Memory B cell (primary cell): ENCODE measurements around the gene THADA.

ENCODE experiments used
- ATAC-seq: fragments of 150-1000 bp; cut with Tn5 transposase; 2 replicates; pipeline ENCODE4 v1.10.0; 2021; ENCODE audit warnings: low read depth, mild to moderate bottlenecking, moderate library complexity
- DNase-seq, 2 donors: peaks; one replicate each; pipeline ENCODE4 v3.0.0; 2022; ENCODE audit warnings: low spot score in 2 of 2
- H3K27ac Mint-ChIP-seq: one replicate; pipeline ENCODE4 v1.8.0; 2022; ENCODE audit warnings: mild to moderate bottlenecking, moderate library complexity, mixed read lengths
- H3K27me3 Mint-ChIP-seq: one replicate; pipeline ENCODE4 v1.8.0; 2022; ENCODE audit warnings: mixed read lengths
- H3K36me3 Mint-ChIP-seq: one replicate; pipeline ENCODE4 v1.8.0; 2022; ENCODE audit warnings: mild to moderate bottlenecking, mixed read lengths
- H3K4me1 Mint-ChIP-seq: one replicate; pipeline ENCODE4 v1.8.0; 2022; ENCODE audit warnings: mixed read lengths
- H3K4me3 Mint-ChIP-seq: one replicate; pipeline ENCODE4 v1.8.0; 2022; ENCODE audit warnings: mild to moderate bottlenecking, moderate library complexity, mixed read lengths
- H3K9me3 Mint-ChIP-seq: one replicate; pipeline ENCODE4 v1.8.0; 2022; ENCODE audit warnings: mixed read lengths

The THADA gene

DNA sequence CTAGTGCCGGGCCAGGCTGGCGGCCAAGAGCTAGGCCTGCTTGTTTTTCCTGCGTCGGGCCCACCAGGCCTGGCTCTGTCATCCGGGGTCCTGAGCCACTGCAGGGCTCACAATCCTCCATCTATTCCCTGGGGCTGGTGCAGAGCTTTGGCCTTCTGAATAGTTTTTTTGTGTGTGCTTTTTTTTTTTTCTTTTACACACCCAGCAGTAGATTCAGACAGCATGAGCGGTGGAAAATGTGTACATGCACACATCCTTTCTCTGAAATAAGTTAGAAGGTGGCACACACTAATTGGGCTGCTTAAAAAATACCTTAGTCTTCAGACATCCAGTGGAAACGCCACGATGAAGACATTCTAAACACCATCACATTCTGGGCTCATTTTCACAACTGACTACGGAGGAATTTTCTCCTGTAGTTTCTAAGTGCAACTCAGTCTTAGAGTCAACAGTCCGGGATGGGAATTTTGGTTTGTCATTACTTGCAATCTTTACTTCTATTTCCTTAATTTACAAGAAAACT is 375.5 kb downstream of the THADA start:
- H3K27me3 Mint-ChIP-seq: no peaks in the 10 kb centered on the region
- H3K4me1 Mint-ChIP-seq: peaks cover 38% of the 10 kb centered on the region
- H3K9me3 Mint-ChIP-seq: no peaks in the 10 kb centered on the region
- DNase-seq (no peak), ATAC-seq (no peak)
- H3K27ac Mint-ChIP-seq: peak overlapping the region; percentile 95
- peak overlapping the region; percentile 83 for H3K4me3 Mint-ChIP-seq
- H3K36me3 Mint-ChIP-seq: peaks cover 23% of the 10 kb centered on the region

DNA sequence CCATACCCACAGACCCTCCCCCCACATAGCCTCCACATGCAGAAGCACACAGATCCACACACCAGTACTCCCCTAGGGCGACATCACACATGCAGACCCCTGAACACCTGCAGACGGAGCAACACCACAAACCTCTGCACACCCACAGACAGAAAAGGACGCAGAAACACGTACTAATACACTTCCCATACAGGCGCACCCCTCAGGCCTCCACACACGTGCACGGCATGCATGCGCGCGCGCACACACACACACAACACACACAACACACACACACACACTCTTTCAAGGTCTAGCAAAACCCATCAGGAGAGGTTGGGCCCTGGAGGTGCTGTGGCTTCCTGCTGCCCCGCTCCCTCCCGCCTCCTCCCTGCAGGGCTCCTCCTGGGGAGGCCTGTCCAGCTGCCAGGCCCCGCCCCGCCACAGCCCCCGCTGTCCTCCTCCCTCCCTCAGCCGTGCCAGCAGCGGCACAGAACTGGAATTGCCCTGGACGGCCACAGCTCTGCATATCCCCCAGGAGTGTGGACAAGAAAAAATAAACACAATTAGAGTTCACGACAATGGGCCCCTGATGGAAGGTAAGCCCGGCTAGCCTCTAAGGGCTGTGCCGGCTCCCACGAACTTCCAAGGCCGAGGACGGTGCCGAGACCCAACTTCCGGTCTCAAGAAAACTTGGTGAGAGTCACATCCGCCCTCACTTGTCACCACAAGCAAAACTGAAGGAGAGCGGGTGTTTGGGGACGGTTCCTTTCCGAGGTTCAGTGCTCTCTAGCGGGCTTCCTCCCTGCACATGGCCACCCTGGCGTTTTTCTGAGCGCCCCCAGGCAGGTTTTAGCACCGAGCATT is 376.2 kb downstream of the THADA start:
- Mint-ChIP-seq H3K4me3 (peak overlapping the region; percentile 83), H3K27me3 (no peaks in the 10 kb centered on the region), H3K9me3 (no peaks in the 10 kb centered on the region), H3K4me1 (peaks cover 38% of the 10 kb centered on the region), H3K36me3 (peaks cover 21% of the 10 kb centered on the region), H3K27ac (peak overlapping the region; percentile 95)
- ATAC-seq (peak; percentile 57), DNase-seq (peak; percentile 60 to 62)

DNA sequence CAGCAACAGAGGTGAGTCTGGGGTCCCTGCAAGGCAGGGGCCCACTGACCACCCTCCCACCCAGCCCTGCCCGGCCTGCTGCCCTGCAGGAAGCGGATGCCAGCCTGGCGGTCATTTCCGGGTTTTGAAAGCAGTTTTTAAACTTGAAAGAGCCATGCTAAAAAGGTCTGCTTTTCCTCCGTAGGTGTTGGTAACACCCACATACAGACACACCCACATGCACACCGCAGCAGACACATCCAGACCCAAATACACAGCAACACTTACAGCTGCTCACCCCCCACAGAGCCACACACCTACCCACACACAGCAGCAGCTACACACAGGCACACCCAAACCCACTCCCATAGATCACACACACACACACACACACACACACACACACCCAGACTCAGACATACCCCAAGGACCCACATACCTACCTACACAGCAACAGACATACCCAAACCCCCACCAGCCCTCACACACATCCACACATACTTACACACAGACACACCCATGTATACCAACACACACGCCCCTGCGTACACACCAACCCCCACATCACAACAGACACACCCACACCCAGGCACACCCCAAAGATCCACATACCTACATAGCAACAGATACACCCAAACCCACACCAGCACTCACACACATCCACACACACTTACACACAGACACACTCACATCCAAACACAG is 377.0 kb downstream of the THADA start:
- Mint-ChIP-seq H3K9me3 (no peaks in the 10 kb centered on the region), H3K4me1 (peaks cover 35% of the 10 kb centered on the region), H3K4me3 (peak overlapping the region; percentile 83), H3K36me3 (peaks cover 18% of the 10 kb centered on the region), H3K27me3 (no peaks in the 10 kb centered on the region), H3K27ac (peak overlapping the region; percentile 95)
- DNase-seq: peak; percentile 57 to 60
- peak; percentile 65 for ATAC-seq

DNA sequence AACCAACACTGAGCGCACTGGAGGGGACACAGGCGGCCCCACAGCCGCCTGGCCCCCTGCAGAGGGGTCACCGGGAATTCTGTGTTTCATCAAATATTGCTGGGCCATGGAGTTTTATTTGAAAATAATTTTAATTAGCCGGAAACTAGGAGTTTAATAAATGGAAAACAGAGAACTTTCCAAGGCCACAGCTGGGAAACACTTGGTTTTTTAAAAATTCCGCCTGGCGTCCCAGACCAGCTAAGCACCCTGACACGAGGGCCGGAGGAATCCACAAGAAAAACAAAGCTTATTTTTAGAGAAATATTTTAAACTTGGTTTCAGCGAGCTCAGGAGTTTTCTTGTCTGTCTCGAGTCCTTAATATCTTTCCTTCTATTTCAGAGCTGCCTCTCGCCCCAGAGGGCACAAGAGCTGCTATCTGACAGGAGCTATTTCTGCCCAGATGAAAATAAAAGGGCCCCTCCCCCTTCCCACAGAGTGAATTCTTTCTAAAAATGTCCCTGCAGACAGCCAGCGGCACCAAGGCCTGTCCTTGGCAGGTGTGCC is 377.6 kb downstream of the THADA start:
- peak overlapping the region; percentile 62 for H3K4me3 Mint-ChIP-seq
- H3K9me3 Mint-ChIP-seq: no peaks in the 10 kb centered on the region
- H3K27me3 Mint-ChIP-seq: no peaks in the 10 kb centered on the region
- H3K4me1 Mint-ChIP-seq: peaks cover 35% of the 10 kb centered on the region
- DNase-seq: no peak
- H3K36me3 Mint-ChIP-seq: peaks cover 13% of the 10 kb centered on the region
- ATAC-seq: peak; percentile 7
- peak overlapping the region; percentile 95 for H3K27ac Mint-ChIP-seq

DNA sequence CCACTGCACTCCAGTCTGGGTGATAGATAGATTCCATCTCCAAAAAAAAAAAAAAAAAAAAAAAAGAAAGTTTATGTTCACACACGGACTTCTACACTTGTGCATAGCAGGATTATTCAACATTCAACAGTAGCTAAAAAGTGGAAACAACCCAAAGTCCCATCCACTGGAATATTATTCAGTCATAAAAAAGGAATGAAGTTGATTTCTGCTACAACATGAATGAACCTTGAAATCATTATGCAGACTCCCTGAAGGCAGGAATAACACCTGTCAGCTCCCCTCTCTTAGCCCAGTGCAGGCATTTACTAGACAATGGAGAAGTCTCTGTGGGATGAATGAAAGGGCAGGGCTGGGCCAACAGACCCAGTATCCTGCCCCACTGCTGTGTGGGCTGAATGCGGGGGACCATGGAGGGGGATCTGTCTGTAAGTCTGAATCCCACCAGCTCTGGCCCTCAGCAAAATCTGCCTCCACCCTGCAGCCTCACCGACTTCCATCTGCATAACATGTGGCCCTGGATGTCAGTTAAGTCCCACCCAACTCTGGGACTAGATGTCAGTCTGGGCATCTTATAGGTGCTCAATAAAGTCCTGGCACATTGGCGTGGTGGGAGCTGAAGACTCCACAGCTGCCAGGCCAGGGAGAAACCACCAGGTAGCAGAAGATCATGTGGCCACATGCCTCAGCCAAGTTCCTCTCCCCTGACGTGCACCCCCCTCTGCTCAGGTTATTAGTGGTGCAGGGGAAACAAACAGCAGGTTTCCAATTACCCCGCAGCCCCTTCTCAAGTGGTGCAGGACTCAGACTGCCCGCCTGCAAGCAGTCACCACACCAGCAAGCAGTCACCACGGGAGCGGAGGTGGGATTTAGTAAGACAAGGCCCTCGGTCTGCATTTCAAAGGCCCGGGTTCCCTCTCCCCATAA is 378.3 kb downstream of the THADA start:
- no peak for DNase-seq
- H3K36me3 Mint-ChIP-seq: peaks cover 12% of the 10 kb centered on the region
- peaks cover 39% of the 10 kb centered on the region for H3K4me1 Mint-ChIP-seq
- no peaks in the 10 kb centered on the region for H3K9me3 Mint-ChIP-seq
- no peaks in the 10 kb centered on the region for H3K27me3 Mint-ChIP-seq
- ATAC-seq: no peak
- peak overlapping the region; percentile 48 for H3K4me3 Mint-ChIP-seq
- H3K27ac Mint-ChIP-seq: peak overlapping the region; percentile 95

DNA sequence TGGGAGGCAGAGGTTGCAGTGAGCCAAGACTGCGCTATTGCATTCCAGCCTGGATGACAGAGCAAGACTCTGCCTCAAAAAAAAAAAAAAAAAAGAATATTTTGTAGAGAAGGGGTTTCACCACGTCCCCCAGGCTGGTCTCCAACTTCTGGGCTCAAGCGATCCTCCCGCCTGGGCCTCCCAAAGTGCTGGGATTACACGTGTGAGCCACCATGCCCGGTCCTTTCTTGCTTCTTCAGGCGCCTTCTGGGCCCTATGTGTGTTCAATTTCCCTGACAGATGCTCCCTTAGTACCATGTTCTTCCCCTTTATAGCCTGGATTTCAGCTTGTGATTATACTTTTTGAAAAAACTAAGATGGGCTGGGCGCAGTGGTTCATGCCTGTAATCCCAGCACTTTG is 379.2 kb downstream of the THADA start:
- Mint-ChIP-seq H3K4me1 (peaks cover 33% of the 10 kb centered on the region), H3K4me3 (no peak overlapping the region), H3K27ac (no peak overlapping the region), H3K27me3 (no peaks in the 10 kb centered on the region), H3K9me3 (no peaks in the 10 kb centered on the region), H3K36me3 (peaks cover 4% of the 10 kb centered on the region)
- DNase-seq (no peak), ATAC-seq (no peak)

DNA sequence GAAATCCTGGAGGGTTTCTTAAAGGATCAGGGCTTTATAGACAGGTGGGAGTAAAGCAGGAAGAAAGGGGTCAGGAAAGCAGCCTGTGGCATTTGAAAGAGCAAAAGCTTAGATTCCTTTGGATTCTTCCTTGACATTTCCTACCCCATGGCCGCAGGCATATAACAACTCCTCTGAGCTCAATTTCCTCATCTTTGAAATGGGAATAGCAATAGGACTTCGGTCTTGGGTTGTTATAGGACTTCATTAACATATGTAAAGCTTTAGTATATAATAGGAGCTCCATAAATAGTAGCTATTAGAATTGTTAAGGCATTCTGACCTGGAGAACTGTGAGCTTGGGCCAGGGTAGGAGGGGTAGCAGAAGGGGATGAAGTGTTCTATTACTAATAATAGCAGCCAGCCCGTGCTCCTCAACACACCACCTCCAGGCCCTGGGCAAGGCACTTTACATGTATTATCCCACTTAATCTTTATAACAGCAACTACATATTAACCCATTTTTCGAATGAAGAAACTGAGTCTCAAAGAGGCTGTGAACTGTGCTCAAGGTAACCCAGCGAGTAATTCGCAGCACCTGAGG is 380.1 kb downstream of the THADA start:
- H3K4me3 Mint-ChIP-seq: no peak overlapping the region
- H3K36me3 Mint-ChIP-seq: peaks cover 3% of the 10 kb centered on the region
- no peak overlapping the region for H3K27ac Mint-ChIP-seq
- no peak for ATAC-seq
- DNase-seq: no peak
- peaks cover 27% of the 10 kb centered on the region for H3K4me1 Mint-ChIP-seq
- no peaks in the 10 kb centered on the region for H3K27me3 Mint-ChIP-seq
- H3K9me3 Mint-ChIP-seq: no peaks in the 10 kb centered on the region

DNA sequence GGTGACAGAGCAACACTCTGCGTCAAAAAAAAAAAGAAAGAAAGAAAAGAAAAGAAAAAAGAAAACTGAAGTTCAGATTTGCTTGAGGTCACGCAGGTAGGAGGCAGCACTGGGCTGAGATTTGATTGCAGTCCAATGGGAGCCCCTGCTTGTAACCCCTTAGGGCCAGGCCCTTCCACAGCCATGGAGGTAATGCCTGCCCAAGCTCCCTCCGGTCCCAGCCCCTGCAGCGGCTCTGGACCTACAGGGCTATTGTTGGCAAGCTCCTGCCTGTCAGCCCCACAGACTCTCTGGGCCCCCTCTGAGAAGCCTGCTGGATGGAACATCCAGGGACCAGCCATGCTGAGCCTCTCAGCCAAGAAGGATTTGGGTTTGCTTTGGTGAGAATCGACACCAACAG is 381.6 kb downstream of the THADA start:
- H3K4me3 Mint-ChIP-seq: no peak overlapping the region
- H3K36me3 Mint-ChIP-seq: peaks cover 3% of the 10 kb centered on the region
- no peaks in the 10 kb centered on the region for H3K27me3 Mint-ChIP-seq
- ATAC-seq (no peak), DNase-seq (no peak)
- H3K4me1 Mint-ChIP-seq: peaks cover 22% of the 10 kb centered on the region
- no peaks in the 10 kb centered on the region for H3K9me3 Mint-ChIP-seq
- no peak overlapping the region for H3K27ac Mint-ChIP-seq

DNA sequence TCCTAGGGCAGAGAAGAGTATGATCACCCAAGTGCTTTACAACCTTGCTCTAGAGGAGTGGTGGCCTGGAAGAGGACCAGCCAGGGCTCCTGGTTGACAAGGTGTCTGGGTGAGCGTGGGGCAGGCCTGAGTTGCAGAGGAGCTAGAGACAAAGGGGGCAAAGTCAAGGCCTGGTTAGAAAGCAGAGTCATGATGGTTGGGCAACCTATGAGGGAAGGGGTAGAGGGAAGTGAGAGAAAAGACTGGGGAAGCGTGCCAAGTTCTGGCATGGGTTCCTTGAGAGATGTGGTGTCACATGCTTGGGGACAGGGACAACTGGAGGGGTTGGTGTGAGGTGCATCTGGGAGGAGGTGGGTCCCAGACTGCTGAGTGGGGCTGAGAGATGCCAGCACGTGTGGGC is 382.9 kb downstream of the THADA start:
- H3K36me3 Mint-ChIP-seq: peaks cover 3% of the 10 kb centered on the region
- no peak overlapping the region for H3K27ac Mint-ChIP-seq
- peak; percentile 61 for ATAC-seq
- no peaks in the 10 kb centered on the region for H3K9me3 Mint-ChIP-seq
- peaks cover 16% of the 10 kb centered on the region for H3K4me1 Mint-ChIP-seq
- no peaks in the 10 kb centered on the region for H3K27me3 Mint-ChIP-seq
- DNase-seq: no peak
- peak overlapping the region; percentile 9 for H3K4me3 Mint-ChIP-seq

DNA sequence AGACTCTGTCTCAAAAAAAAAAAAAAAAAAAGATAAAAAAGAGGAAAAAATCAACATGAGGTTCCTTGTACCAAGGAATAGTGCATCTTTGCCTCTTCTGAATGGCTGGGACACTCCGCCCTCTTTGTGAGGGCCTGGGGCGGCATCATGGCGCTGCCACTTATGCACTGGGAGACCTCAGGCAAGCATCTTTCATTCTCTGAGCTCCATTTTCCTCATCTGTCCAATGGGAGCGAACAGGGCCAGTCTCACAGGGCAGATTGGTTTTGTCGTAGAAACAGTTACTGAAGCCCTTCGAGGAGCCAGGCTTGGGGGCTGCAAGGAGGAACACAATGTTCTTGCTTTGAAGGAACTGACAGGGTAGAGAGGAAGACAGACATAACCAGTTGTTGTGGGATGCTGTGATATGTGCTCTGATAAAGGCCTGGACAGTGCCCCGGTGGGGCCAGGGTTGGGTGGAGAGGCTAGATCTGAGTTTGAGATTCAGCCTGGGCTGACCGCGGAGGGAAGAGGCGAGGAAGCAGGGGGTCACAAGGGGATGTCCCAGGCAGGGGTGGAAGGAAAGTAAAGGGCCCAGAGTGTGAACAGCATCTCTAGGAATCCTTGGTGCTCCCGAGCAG is 383.5 kb downstream of the THADA start:
- Mint-ChIP-seq H3K4me1 (peaks cover 17% of the 10 kb centered on the region), H3K27me3 (no peaks in the 10 kb centered on the region), H3K4me3 (no peak overlapping the region), H3K36me3 (peaks cover 3% of the 10 kb centered on the region), H3K27ac (no peak overlapping the region), H3K9me3 (no peaks in the 10 kb centered on the region)
- no peak for ATAC-seq
- DNase-seq: no peak

DNA sequence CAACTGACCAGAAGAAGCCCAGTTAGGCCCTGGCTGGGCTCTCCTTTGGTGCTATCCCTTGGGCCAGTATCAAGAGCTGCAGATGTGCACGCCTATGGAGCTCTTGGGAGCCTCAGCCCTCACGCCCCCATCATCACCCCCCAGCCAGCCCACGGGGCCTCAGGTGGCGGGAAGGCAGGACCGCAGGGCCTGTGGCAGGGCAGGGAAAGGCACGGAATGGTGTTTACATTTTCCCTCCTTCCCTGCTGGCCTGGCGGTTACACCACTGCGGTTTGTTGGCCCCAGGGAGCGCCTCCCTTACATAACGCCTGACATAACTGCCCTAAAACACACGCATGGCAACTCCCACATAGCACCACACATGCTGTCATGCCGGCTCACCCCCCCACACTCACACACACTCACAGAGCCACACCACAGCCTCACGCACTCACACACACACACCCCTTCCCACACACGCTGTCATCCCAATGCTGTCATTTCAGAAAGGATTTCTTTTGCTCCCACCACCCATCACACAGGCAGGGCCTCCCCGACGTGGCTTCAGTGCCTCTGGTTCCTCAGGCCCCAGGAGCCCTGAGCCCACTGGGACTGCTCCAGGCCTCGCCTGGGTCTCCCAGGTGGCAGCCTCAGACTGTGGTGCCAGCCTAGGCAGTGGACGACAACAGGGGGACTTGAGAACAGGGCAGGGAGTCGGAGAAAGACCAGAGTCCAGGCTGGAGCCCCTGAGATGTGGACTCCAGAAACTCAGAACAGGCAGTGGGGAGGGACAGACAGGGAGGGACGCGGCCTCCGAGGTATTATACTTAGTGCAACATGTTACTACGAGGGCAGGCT is 385.2 kb downstream of the THADA start:
- ATAC-seq: no peak
- Mint-ChIP-seq H3K4me3 (no peak overlapping the region), H3K27ac (no peak overlapping the region)

DNA sequence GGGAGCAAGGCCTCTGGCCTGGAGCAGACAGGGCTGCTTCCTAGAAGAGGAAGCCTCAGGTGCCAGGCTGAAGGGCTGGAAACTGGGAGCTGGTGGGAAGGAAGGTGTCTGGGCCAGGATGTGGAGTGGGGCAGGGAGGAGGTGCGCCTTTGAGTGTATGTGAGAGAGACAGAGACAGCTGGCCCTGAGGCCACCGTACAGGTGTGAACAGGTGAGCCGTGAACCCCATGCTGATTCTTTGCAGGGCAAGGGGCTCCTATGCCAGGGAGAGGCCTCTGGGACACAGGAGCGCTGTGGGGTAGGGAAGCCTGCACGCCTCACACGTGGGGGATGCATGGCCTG is 385.7 kb downstream of the THADA start:
- H3K36me3 Mint-ChIP-seq: peaks cover 3% of the 10 kb centered on the region
- ATAC-seq (no peak), DNase-seq (no peak)
- H3K9me3 Mint-ChIP-seq: no peaks in the 10 kb centered on the region
- no peak overlapping the region for H3K27ac Mint-ChIP-seq
- H3K27me3 Mint-ChIP-seq: no peaks in the 10 kb centered on the region
- H3K4me3 Mint-ChIP-seq: no peak overlapping the region
- peaks cover 21% of the 10 kb centered on the region for H3K4me1 Mint-ChIP-seq

More for the DNA sequence above, 385.2 kb downstream of the THADA start:
- H3K27me3 Mint-ChIP-seq: no peaks in the 10 kb centered on the region
- H3K36me3 Mint-ChIP-seq: peaks cover 3% of the 10 kb centered on the region
- no peaks in the 10 kb centered on the region for H3K9me3 Mint-ChIP-seq
- H3K4me1 Mint-ChIP-seq: peaks cover 21% of the 10 kb centered on the region
- no peak for DNase-seq
